Stimulated activated naive CD4-positive, alpha-beta T cell treated with Interleukin-2 at 50 U/mL for 16 hours (primary cell): ENCODE measurements around the gene ETFB.
A peak's percentile ranks its signal among the peaks of the same experiment; 100 is the strongest.

Source experiments
- DNase-seq: peaks from one replicate; lab custom pipeline; 2025; lab: John Stamatoyannopoulos, UW

Gene ETFB

GRCh38 chr19:51351266-51351990 is 14.8 kb downstream of the ETFB start:
- DNase-seq: no peak

GRCh38 chr19:51347209-51347928 is 18.8 kb downstream of the ETFB start:
- no peak for DNase-seq

GRCh38 chr19:51346742-51347141 is 19.4 kb downstream of the ETFB start:
- no peak for DNase-seq

GRCh38 chr19:51345076-51345620 is 21.0 kb downstream of the ETFB start:
- DNase-seq: no peak

- DNase-seq: no peak
Measured at GRCh38 chr19:51342631-51343569, 23.3 kb downstream of the ETFB start.

- no peak for DNase-seq
Measured at GRCh38 chr19:51341976-51342580, 24.1 kb downstream of the ETFB start, which contains the start of gene VSIG10L. Gene VSIG10L (minus strand): TSS chr19:51342139. CDS start chr19:51342124, 15 bp downstream.

- DNase-seq: no peak
Measured at GRCh38 chr19:51341066-51341465, 25.1 kb downstream of the ETFB start.

- DNase-seq: peak; percentile 92
Measured at GRCh38 chr19:51339687-51340656, 26.2 kb downstream of the ETFB start.

GRCh38 chr19:51339313-51339686 is 26.9 kb downstream of the ETFB start:
- DNase-seq: peak; percentile 54

- DNase-seq: peak; percentile 84
Measured at GRCh38 chr19:51338563-51339312, 27.4 kb downstream of the ETFB start.

GRCh38 chr19:51337861-51338562 is 28.2 kb downstream of the ETFB start:
- DNase-seq: no peak

- no peak for DNase-seq
Measured at GRCh38 chr19:51337141-51337860, 28.9 kb downstream of the ETFB start.

- DNase-seq: no peak
Measured at GRCh38 chr19:51333836-51334460, 32.2 kb downstream of the ETFB start.

- DNase-seq: no peak
Measured at GRCh38 chr19:51331716-51332115, 34.5 kb downstream of the ETFB start.

GRCh38 chr19:51331193-51331592 is 35.0 kb downstream of the ETFB start:
- no peak for DNase-seq

- DNase-seq: no peak
Measured at GRCh38 chr19:51330366-51330765, 35.8 kb downstream of the ETFB start.

- no peak for DNase-seq
Measured at GRCh38 chr19:51329411-51329810, 36.8 kb downstream of the ETFB start.
